Choroid plexus epithelial cell (primary cell): ENCODE results near the gene HEY2.
"Not testable (repeated sequence)": the region's sequence is repeated elsewhere in the genome, so short reads cannot be mapped to it uniquely, and the experiment has no call there.

Experiments
- DNase-seq: peaks from one replicate; pipeline ENCODE4 v3.0.0-alpha.2; 2010; ENCODE audit warnings: low read depth
- H3K4me3 ChIP-seq: 2 replicates; pipeline ENCODE4 v1.5.1; 2011; ENCODE audit warnings: low read depth, mild to moderate bottlenecking, control low read depth, low read length, moderate library complexity
- CTCF ChIP-seq: conservative IDR thresholded peaks from 2 replicates; pipeline ENCODE4 v1.5.1; 2011; ENCODE audit warnings: low read depth, mild to moderate bottlenecking, control low read depth, inconsistent platforms, low read length, moderate library complexity

Gene HEY2

GRCh38 chr6:125797120-125797885, 47.9 kb downstream of the HEY2 start:
- no peak for TF ChIP-seq CTCF
- DNase-seq, result no peak
- H3K4me3 ChIP-seq, result no peak overlapping the region

GRCh38 chr6:125797886-125798444, 48.5 kb downstream of the HEY2 start:
- no peak for TF ChIP-seq CTCF
- no peak overlapping the region for H3K4me3 ChIP-seq
- no peak for DNase-seq

GRCh38 chr6:125798734-125799508, 49.5 kb downstream of the HEY2 start:
- no peak overlapping the region for H3K4me3 ChIP-seq
- DNase-seq, result no peak
- TF ChIP-seq CTCF, result no peak

GRCh38 chr6:125802383-125802782, 53.0 kb downstream of the HEY2 start:
- H3K4me3 ChIP-seq, result no peak overlapping the region
- no peak for DNase-seq
- TF ChIP-seq CTCF, result no peak

GRCh38 chr6:125802943-125803377, 53.5 kb downstream of the HEY2 start:
- peak; percentile 67 for DNase-seq
- no peak for TF ChIP-seq CTCF
- no peak overlapping the region for H3K4me3 ChIP-seq

- TF ChIP-seq CTCF, result no peak
- DNase-seq, result no peak
- H3K4me3 ChIP-seq, result no peak overlapping the region
These were observed 54.8 kb downstream of the HEY2 start for GRCh38 chr6:125804264-125804663.

- DNase-seq, H3K4me3 ChIP-seq: not testable (repeated sequence)
These were observed 55.5 kb downstream of the HEY2 start for GRCh38 chr6:125804866-125805425.
